Thymus (tissue), 11 donors: ENCODE measurements around the gene ASB15. TPM values are rescaled to one million over a fixed set of nuclear protein-coding genes. Genes with fewer than 3 reads are reported as not detected.

Experiments used
- DNase-seq, 9 donors: peaks; one replicate each; pipeline ENCODE4 v3.0.0-alpha.2; 2013; ENCODE audit warnings: low spot score in 9 of 9, low read depth in 6 of 9, missing footprints in 1 of 9
- H3K27ac ChIP-seq, 2 donors: one replicate each; pipeline ENCODE4 v1.5.1; 2013; ENCODE audit warnings: control low read depth in 1 of 2, low read depth in 1 of 2, low read length in 1 of 2, mild to moderate bottlenecking in 1 of 2, moderate library complexity in 1 of 2
- H3K27me3 ChIP-seq, 2 donors: one replicate each; pipeline ENCODE4 v1.5.1; 2013; ENCODE audit warnings: low read length in 1 of 2; ENCODE audit not compliant: control insufficient read depth in 2 of 2, insufficient read depth in 1 of 2
- H3K36me3 ChIP-seq, 2 donors: one replicate each; pipeline ENCODE4 v1.5.1; 2013; ENCODE audit warnings: low read length in 1 of 2, mild to moderate bottlenecking in 1 of 2, moderate library complexity in 1 of 2; ENCODE audit not compliant: control insufficient read depth in 2 of 2, insufficient read depth in 2 of 2
- H3K4me1 ChIP-seq, 2 donors: one replicate each; pipeline ENCODE4 v1.5.1; 2013; ENCODE audit warnings: low read length in 2 of 2; ENCODE audit not compliant: control insufficient read depth in 2 of 2, insufficient read depth in 2 of 2
- H3K4me3 ChIP-seq, 2 donors: one replicate each; pipeline ENCODE4 v1.5.1; 2013; ENCODE audit warnings: low read length in 2 of 2, control low read depth in 1 of 2, mild to moderate bottlenecking in 1 of 2
- H3K9me3 ChIP-seq, 2 donors: one replicate each; pipeline ENCODE4 v1.5.1; 2013; ENCODE audit warnings: low read length in 1 of 2, mild to moderate bottlenecking in 1 of 2; ENCODE audit not compliant: control insufficient read depth in 2 of 2, insufficient read depth in 1 of 2
- WGBS: extraction: QIAGEN DNeasy Blood & Tissue Kit; methylation state at CpG from one replicate; pipeline ENCODE4 v1.1.7; 2013; 5-methylcytosine and 5-hydroxymethylcytosine counted together
- polyA plus RNA-seq: library from polyadenylated mRNA; stranded (reverse); fragments of 200-250 nt; gene quantifications from one replicate; pipeline ENCODE4 v1.2.3, GENCODE V29; 2013
- total RNA-seq: library from RNA; stranded (reverse); fragments of 120-200 nt; gene quantifications from one replicate; pipeline ENCODE4 v1.2.4, GENCODE V29; 2013
- donor health status: healthy.

Gene ASB15
- total and polyA plus RNA-seq, 2 donors = 0.05 TPM; not detected in 1

DNA sequence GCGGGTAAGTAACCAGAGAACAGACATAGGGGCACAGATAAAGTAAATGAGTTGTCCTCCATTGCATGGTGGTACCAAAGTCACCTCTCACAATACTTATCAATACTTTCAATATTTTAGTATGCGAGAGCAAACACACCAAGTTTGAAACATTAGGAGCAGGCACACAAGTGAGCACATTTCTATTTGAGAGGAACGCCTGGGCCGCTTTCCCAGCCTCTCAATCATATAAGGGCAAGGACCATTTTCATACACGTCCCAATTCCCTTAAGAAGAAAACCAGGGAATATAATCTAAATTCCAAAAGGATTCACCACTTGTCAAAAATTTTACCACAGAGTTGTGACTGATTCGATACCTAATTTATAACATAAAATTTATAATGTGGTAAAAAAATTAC lies 61.6 kb downstream of the ASB15 start:
- H3K4me3 ChIP-seq = no peak overlapping the region
- 97% methylated on average over 6 of the region's 6 CpGs for WGBS
- H3K9me3 ChIP-seq = no peaks in the 10 kb centered on the region
- H3K27ac ChIP-seq = no peak overlapping the region
- no peak for DNase-seq
- H3K4me1 ChIP-seq = no peaks in the 10 kb centered on the region
- H3K27me3 ChIP-seq = peaks cover 0 to 2% of the 10 kb centered on the region in 2 donors
- no peaks in the 10 kb centered on the region for H3K36me3 ChIP-seq

DNA sequence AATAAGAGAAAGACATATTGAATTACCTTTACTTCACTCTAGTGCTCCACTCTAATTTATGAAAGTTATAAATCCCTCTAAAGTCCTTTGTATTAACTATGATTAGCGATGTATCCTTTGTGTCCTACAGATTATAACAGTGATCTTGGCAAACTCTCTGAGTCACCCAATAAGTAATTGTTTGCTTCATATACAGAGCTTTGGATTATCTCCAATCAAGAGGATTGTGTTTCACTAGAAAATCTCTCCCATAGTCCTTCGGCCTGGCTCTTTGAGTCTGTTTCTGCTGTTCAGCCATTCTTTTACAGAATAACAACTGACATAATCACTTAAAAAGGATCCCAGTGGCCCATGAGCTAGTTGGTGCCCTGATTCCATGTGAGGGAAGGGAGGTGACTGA lies 63.5 kb downstream of the ASB15 start:
- 68% methylated on average over 2 of the region's 2 CpGs for WGBS
- H3K9me3 ChIP-seq = no peaks in the 10 kb centered on the region
- H3K4me3 ChIP-seq = no peak overlapping the region
- no peaks in the 10 kb centered on the region for H3K4me1 ChIP-seq
- peaks cover 0 to 2% of the 10 kb centered on the region in 2 donors for H3K27me3 ChIP-seq
- no peak overlapping the region for H3K27ac ChIP-seq
- DNase-seq = no peak
- no peaks in the 10 kb centered on the region for H3K36me3 ChIP-seq

DNA sequence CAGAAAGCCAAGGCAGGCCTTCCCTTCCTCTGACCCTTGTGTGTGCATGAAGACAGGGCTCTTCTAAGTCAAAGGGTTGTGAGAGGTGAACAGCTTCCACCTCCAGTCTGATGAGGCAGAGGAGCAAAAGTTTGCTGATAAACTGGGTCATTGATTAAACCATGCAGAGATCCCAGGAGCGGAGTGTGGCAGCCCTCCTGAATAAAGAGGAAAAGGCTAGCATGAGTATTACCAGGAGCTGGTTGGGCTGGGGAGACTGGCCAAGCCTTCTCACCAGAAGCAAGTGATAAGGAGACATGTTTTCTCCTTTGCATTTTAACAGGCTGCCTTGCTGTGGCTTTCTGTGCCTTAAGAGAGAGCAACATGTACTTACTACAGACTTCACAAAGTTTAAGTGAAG lies 64.3 kb downstream of the ASB15 start:
- Histone ChIP-seq H3K27ac (no peak overlapping the region), H3K4me1 (no peaks in the 10 kb centered on the region), H3K9me3 (no peaks in the 10 kb centered on the region), H3K27me3 (peaks cover 0 to 2% of the 10 kb centered on the region in 2 donors), H3K4me3 (no peak overlapping the region), H3K36me3 (no peaks in the 10 kb centered on the region)
- WGBS = 100% methylated on average over 1 of the region's 1 CpG
- DNase-seq = no peak

DNA sequence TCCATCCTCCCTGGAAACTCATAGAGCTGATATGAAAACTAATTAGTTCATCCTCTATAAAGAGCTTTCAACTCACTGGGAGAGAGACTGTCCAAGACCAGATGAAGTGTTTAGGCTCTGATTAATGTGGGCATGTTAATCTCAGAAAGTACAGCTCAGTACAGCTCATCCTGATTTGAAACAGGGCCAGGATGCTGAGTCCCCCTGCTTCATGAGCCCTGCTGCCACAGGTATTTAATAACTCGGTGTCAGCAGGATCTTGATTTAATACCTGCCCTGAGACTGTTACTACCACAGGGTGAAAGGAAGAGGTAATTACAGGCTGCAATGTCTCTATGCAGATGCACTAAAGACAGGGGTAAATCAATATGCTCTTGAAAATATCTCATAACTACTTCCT lies 64.9 kb downstream of the ASB15 start:
- DNase-seq = no peak
- WGBS = 88% methylated on average over 1 of the region's 1 CpG
- no peaks in the 10 kb centered on the region for H3K9me3 ChIP-seq
- peaks cover 0 to 2% of the 10 kb centered on the region in 2 donors for H3K27me3 ChIP-seq
- H3K4me1 ChIP-seq = no peaks in the 10 kb centered on the region
- no peak overlapping the region for H3K4me3 ChIP-seq
- no peak overlapping the region for H3K27ac ChIP-seq
- H3K36me3 ChIP-seq = no peaks in the 10 kb centered on the region

DNA sequence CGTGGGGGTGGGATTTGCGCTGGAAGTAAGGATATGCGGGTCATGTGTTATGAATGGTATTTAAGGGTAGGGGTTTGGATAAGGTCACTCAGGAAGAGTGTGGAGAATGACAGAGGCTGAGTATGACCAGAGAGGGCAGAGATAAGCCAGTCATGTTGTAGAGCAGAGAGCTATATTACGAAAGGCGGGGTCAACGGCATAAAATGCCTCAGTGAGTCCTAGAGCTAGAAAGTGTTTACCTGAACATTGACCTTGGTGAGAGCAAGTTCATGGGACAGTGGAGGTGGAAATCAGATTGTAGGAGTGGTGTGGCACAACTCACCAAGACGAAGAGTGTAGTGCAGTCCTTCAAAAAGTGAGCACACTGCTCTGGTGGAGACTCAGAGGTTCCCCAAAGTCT lies 67.9 kb downstream of the ASB15 start:
- Histone ChIP-seq H3K4me1 (no peaks in the 10 kb centered on the region), H3K27me3 (no peaks in the 10 kb centered on the region), H3K36me3 (no peaks in the 10 kb centered on the region), H3K9me3 (no peaks in the 10 kb centered on the region), H3K4me3 (no peak overlapping the region), H3K27ac (no peak overlapping the region)
- 98% methylated on average over 7 of the region's 7 CpGs for WGBS
- DNase-seq = no peak

DNA sequence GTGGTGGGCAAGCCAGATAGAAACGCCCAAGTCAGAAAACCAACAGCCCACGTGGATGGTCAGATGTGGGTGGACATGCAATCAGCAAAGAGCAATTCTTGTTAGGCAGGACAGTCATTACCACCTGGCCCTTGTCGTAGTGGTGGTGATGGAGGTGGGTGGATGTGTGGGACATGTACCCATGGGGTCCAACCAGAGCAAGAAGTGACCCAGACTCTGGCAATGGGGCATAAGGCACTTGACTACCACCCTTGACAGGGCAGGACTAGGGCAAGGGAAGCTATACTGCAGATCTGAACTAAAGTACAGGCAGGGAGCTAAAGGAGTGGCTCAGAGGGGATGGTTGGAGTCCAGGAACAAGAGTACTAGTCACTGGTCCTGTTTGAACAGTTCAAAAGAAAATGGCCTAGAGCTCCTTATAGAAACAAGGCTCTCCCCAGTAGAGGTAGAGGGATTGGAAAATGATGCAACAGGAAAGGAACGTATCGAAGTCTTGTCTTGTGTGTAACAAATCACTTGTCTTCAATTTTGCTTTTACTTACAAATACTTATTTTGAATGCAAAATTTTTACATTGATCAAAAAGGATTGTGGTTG lies 71.6 kb downstream of the ASB15 start:
- Histone ChIP-seq H3K27me3 (no peaks in the 10 kb centered on the region), H3K9me3 (no peaks in the 10 kb centered on the region), H3K27ac (no peak overlapping the region), H3K4me3 (no peak overlapping the region), H3K4me1 (no peaks in the 10 kb centered on the region), H3K36me3 (no peaks in the 10 kb centered on the region)
- DNase-seq = no peak
- WGBS = 98% methylated on average over 5 of the region's 5 CpGs

DNA sequence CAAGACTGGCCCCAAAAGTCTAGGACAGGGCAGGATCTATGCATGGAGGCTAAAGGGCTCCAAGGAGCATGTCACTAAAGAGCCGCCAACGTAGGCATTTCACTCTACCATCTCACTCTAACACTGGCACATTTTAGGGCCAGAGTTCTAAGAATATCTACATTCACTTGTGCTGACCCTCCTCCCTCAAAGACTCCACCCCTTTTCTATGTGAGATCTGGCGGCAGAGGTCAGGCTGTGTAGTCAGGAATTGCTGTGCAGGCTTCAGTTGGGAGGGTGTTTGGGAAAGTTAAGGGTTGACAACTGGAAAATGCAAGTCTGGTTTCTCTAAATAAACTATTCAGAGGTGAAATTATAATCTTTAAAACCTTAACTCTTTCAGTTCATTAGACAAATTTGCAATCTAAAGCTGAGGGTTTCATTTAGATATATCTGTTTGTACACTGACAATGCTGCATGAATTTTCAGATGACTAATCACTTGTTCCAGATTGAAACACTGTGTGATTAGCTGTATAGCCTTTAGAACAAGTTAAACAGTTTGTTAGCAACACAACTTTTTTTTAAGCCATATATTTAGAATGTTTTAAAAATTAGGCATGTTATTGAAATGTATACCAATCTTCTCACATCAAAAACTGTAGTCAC lies 72.3 kb downstream of the ASB15 start:
- H3K4me1 ChIP-seq = no peaks in the 10 kb centered on the region
- H3K9me3 ChIP-seq = no peaks in the 10 kb centered on the region
- H3K4me3 ChIP-seq = no peak overlapping the region
- H3K27me3 ChIP-seq = no peaks in the 10 kb centered on the region
- H3K36me3 ChIP-seq = no peaks in the 10 kb centered on the region
- H3K27ac ChIP-seq = no peak overlapping the region
- no peak for DNase-seq
- 96% methylated on average over 3 of the region's 3 CpGs for WGBS

DNA sequence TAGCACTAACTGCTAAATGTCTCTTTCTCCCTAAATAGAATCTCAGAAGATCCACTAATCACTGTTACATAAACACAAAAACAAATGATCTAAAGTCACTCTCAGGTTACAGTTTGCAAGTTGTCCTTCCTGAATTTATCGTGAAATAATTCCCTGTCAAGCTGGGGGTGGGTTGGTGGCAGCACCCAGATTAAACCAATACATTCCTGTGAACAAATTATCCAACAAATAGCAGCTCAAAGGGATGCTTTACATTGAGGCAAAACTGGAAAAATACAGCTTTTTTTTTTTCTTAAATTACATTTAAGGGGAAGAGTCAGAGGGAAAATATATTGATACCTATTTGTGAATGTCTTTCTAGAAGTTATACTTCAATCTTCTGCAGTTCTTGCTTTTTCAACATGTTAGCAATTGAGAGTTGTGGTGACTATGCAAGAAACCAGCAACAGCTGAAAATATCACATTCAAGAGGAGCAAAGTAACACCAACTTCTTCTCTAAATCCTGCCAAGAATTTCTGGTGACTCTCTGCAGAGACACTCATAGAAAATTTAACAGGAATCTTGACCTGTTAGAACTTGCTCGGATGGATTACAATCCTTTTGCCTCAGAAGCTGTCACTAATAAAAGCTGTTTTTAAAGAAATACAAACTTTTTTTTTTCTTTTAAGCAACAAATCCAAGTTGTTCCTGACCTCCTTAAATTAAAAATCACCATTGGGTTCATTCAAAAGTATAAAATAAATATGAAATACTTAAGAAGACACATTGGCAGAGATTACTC lies 73.0 kb downstream of the ASB15 start:
- Histone ChIP-seq H3K27me3 (no peaks in the 10 kb centered on the region), H3K4me1 (no peaks in the 10 kb centered on the region), H3K9me3 (no peaks in the 10 kb centered on the region), H3K4me3 (no peak overlapping the region), H3K27ac (no peak overlapping the region), H3K36me3 (no peaks in the 10 kb centered on the region)
- no peak for DNase-seq
- WGBS = 88% methylated on average over 2 of the region's 2 CpGs

DNA sequence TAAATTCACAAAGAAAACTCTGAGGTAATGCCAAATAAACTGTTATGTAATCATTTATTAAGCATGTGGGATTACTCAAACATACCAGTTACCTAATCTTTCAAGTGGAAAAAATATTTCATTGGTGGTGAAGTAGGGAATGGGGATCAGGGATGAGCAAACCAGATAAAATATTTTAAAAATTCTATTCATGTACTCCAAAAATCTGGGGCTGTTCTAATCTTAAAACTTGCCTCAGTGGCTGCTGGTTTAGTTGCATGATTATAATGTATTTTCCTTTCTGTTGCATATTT lies 73.5 kb downstream of the ASB15 start:
- Histone ChIP-seq H3K9me3 (no peaks in the 10 kb centered on the region), H3K27ac (no peak overlapping the region), H3K4me3 (no peak overlapping the region), H3K4me1 (no peaks in the 10 kb centered on the region), H3K27me3 (no peaks in the 10 kb centered on the region), H3K36me3 (peaks cover 0 to 3% of the 10 kb centered on the region in 2 donors)
- DNase-seq = no peak
